ENCODE measurements around the gene TCIRG1.

- TF ChIP-seq GATA3 (IDR thresholded peaks at IDR 0.05; ENCODE audit: low read depth, low read length) = no peak
- TF ChIP-seq GATA2 (IDR thresholded peaks at IDR 0.05; ENCODE audit: low read depth, low read length) = no peak
Measured at GRCh38 chr11:68056317-68057285, 17.8 kb downstream of the TCIRG1 start.

Measured in SH-SY5Y (cell line).